Measurements from ENCODE around the gene PLA2R1. TPM values are rescaled to one million over a fixed set of nuclear protein-coding genes. Genes with fewer than 3 reads are reported as not detected.

PLA2R1 gene
- polyA plus RNA-seq, 1 of the 3 experiments (the other 2 are of a cell fraction): not detected

GRCh38 chr2:159905926-159906714 is 156.3 kb downstream of the PLA2R1 start:
- no peak overlapping the region for H2AFZ ChIP-seq (ENCODE audit: low read depth)
- 67% methylated on average over 7 of the region's 7 CpGs for WGBS (ENCODE audit: low lambda C conversion rate)
- no peak overlapping the region for H3K4me3 ChIP-seq (ENCODE audit: low read depth in 2 of 2, low read length in 1 of 2)
- no peak for DNase-seq
- no peak for TF ChIP-seq TAF1 (IDR thresholded peaks at IDR 0.05; ENCODE audit: borderline replicate concordance, low read depth, low read length)
- TF ChIP-seq NFIC (IDR thresholded peaks at IDR 0.05; ENCODE audit: borderline replicate concordance): no peak
- no peak for TF ChIP-seq FOXM1 (IDR thresholded peaks at IDR 0.05; ENCODE audit: low read depth)
- TF ChIP-seq POLR2AphosphoS5 (IDR thresholded peaks at IDR 0.05; ENCODE audit: low read depth, low read length): no peak
- TF ChIP-seq MEF2A (IDR thresholded peaks at IDR 0.05; ENCODE audit: borderline replicate concordance, low read depth): no peak
- no peak for TF ChIP-seq JUND (IDR thresholded peaks at IDR 0.05)
- no peak for TF ChIP-seq RFX5 (IDR thresholded peaks at IDR 0.05; ENCODE audit: low read length)
- TF ChIP-seq GATA2 (CRISPR knock-in tag; IDR thresholded peaks at IDR 0.05): no peak
- no peak for TF ChIP-seq FOSL2 (IDR thresholded peaks at IDR 0.05; ENCODE audit: borderline replicate concordance, low read depth)
- TF ChIP-seq RXRA (IDR thresholded peaks at IDR 0.05; ENCODE audit: borderline replicate concordance, low read depth): no peak
- TF ChIP-seq RCOR1 (IDR thresholded peaks at IDR 0.05; ENCODE audit: low read length): no peak
- no peak for TF ChIP-seq IRF3 (IDR thresholded peaks at IDR 0.05; ENCODE audit: low read depth, low read length)
- no peak for TF ChIP-seq CTCF (IDR thresholded peaks at IDR 0.05)
- TF ChIP-seq USF1 (IDR thresholded peaks at IDR 0.05; ENCODE audit: borderline replicate concordance, low read depth): no peak
- H3K27ac ChIP-seq (ENCODE audit: low read depth in 2 of 2, low read length in 1 of 2): no peak overlapping the region
- CTCF ChIA-PET: interaction anchor here (0.9 kb wide), 1 partner anchor 9 kb away, joined by 3 read pairs; no protein-coding TSS in a partner anchor
- no peaks in the 10 kb centered on the region for H3K9me2 ChIP-seq
- H3F3A ChIP-seq (replicated peaks; ENCODE audit: insufficient read depth): no peaks in the 10 kb centered on the region
- H3K36me3 ChIP-seq (replicated peaks in 1 of 2; ENCODE audit: control insufficient read depth in 1 of 2, insufficient read depth in 2 of 2, low read length in 1 of 2): no peaks in the 10 kb centered on the region
- H4K20me1 ChIP-seq (ENCODE audit: insufficient read depth): no peaks in the 10 kb centered on the region
- H3K9ac ChIP-seq: no peak overlapping the region
- no peaks in the 10 kb centered on the region for H3K9me3 ChIP-seq
- H3K27me3 ChIP-seq (ENCODE audit: insufficient read depth): no peaks in the 10 kb centered on the region
- H3K4me1 ChIP-seq (ENCODE audit: control insufficient read depth in 1 of 2, insufficient read depth in 2 of 2, low read depth in 1 of 2, low read length in 1 of 2): no peaks in the 10 kb centered on the region
- no peaks in the 10 kb centered on the region for H3K79me2 ChIP-seq (ENCODE audit: insufficient read depth)
- H3K4me2 ChIP-seq: no peak overlapping the region
- POLR2A ChIA-PET: no interaction called here

GRCh38 chr2:159904959-159905305 is 157.5 kb downstream of the PLA2R1 start:
- Histone ChIP-seq H3K4me3 (ENCODE audit: low read depth in 2 of 2, low read length in 1 of 2) (no peak overlapping the region), H3K9ac (no peak overlapping the region), H3K27ac (ENCODE audit: low read depth in 2 of 2, low read length in 1 of 2) (no peak overlapping the region), H3K9me2 (no peaks in the 10 kb centered on the region), H3K27me3 (ENCODE audit: insufficient read depth) (no peaks in the 10 kb centered on the region; the same call in 1 of the 2 replicates), H3K4me1 (ENCODE audit: control insufficient read depth in 1 of 2, insufficient read depth in 2 of 2, low read depth in 1 of 2, low read length in 1 of 2) (no peaks in the 10 kb centered on the region; a peak in 1 of 4 replicates), H3K4me2 (no peak overlapping the region), H3K79me2 (ENCODE audit: insufficient read depth) (no peaks in the 10 kb centered on the region), H3F3A (replicated peaks; ENCODE audit: insufficient read depth) (no peaks in the 10 kb centered on the region), H3K9me3 (no peaks in the 10 kb centered on the region), H4K20me1 (ENCODE audit: insufficient read depth) (no peaks in the 10 kb centered on the region), H3K36me3 (replicated peaks in 1 of 2; ENCODE audit: control insufficient read depth in 1 of 2, insufficient read depth in 2 of 2, low read length in 1 of 2) (no peaks in the 10 kb centered on the region), H2AFZ (ENCODE audit: low read depth) (no peak overlapping the region)
- no peak for DNase-seq
- ChIA-PET POLR2A (no interaction called here), CTCF (no interaction called here)
- WGBS (ENCODE audit: low lambda C conversion rate): 82% methylated on average over 7 of the region's 10 CpGs
- no peak for TF ChIP-seq FOXJ3 (CRISPR knock-in tag; IDR thresholded peaks at IDR 0.05)
- TF ChIP-seq ELF1 (IDR thresholded peaks at IDR 0.05): no peak
- TF ChIP-seq SIN3A (IDR thresholded peaks at IDR 0.05; ENCODE audit: borderline replicate concordance, low read depth, low read length): no peak
- no peak for TF ChIP-seq USF2 (IDR thresholded peaks at IDR 0.05; ENCODE audit: borderline replicate concordance, low read depth, low read length)
- TF ChIP-seq RAD21 (IDR thresholded peaks at IDR 0.05; ENCODE audit: low read length): no peak
- no peak for TF ChIP-seq JUND (IDR thresholded peaks at IDR 0.05)
- TF ChIP-seq ZBTB33 (IDR thresholded peaks at IDR 0.05; ENCODE audit: borderline replicate concordance, low read depth): no peak
- TF ChIP-seq YY1 (IDR thresholded peaks at IDR 0.05; ENCODE audit: low read depth): no peak
- no peak for TF ChIP-seq MXI1 (IDR thresholded peaks at IDR 0.05; ENCODE audit: low read depth, low read length)

All from SK-N-SH (cell line).